Measurements from ENCODE around the gene RCBTB2.

RCBTB2 gene

GRCh38 chr13:48514793-48515192 lies 18.1 kb downstream of the RCBTB2 start:
- WGBS, 2 donors (ENCODE audit: extremely low coverage in 2 of 2, insufficient read length in 2 of 2, insufficient replicate concordance in 1 of 2): no CpG with 5 or more reads among the region's 4 CpGs
- peaks cover 4 to 12% of the 10 kb centered on the region in 2 donors for H3K36me3 ChIP-seq (replicated peaks in 1 of 2; ENCODE audit: control insufficient read depth in 2 of 2, insufficient read depth in 2 of 2, low read length in 2 of 2)
- H3K4me3 ChIP-seq (ENCODE audit: low read length in 2 of 2): no peak overlapping the region
- H3K27me3 ChIP-seq (ENCODE audit: control insufficient read depth in 3 of 3, insufficient read depth in 3 of 3, low read depth in 1 of 3, low read length in 3 of 3): no peaks in the 10 kb centered on the region
- no peak overlapping the region for H2AFZ ChIP-seq (ENCODE audit: low read length)
- H3K4me1 ChIP-seq (ENCODE audit: control insufficient read depth in 2 of 2, insufficient read depth in 1 of 2, low read depth in 1 of 2, low read length in 2 of 2): no peaks in the 10 kb centered on the region
- H3K9me3 ChIP-seq (replicated peaks in 1 of 2; ENCODE audit: control insufficient read depth in 2 of 2, insufficient read depth in 1 of 2, low read depth in 1 of 2, low read length in 2 of 2): no peaks in the 10 kb centered on the region
- no peak overlapping the region for H3K27ac ChIP-seq (replicated peaks; ENCODE audit: low read length)
- no peak overlapping the region for H2AK5ac ChIP-seq (ENCODE audit: low read depth, low read length)
- no peak overlapping the region for H3K9ac ChIP-seq (ENCODE audit: low read depth, low read length, poor library complexity)
- H2BK12ac ChIP-seq (ENCODE audit: low read length): no peak overlapping the region
- H3K4ac ChIP-seq (ENCODE audit: low read length): no peak overlapping the region
- no peak overlapping the region for H3K4me2 ChIP-seq (ENCODE audit: insufficient read depth, low read length, poor library complexity, severe bottlenecking)
- DNase-seq (ENCODE audit: low spot score): no peak
- H3K79me1 ChIP-seq (ENCODE audit: low read depth, low read length): no peaks in the 10 kb centered on the region
- no peak overlapping the region for H2BK5ac ChIP-seq (ENCODE audit: low read length)
- H4K8ac ChIP-seq (ENCODE audit: low read depth, low read length): no peak overlapping the region
- H3K23ac ChIP-seq (ENCODE audit: low read depth, low read length, poor library complexity): no peak overlapping the region
- H3K18ac ChIP-seq (ENCODE audit: low read length): no peak overlapping the region
- H2BK120ac ChIP-seq (ENCODE audit: low read depth, low read length): no peak overlapping the region
- no peak overlapping the region for H2BK15ac ChIP-seq (ENCODE audit: low read length)
- no peak overlapping the region for H4K91ac ChIP-seq (ENCODE audit: low read depth, low read length, poor library complexity)
- H3K14ac ChIP-seq (ENCODE audit: low read length): no peak overlapping the region

GRCh38 chr13:48511621-48512230 lies 21.2 kb downstream of the RCBTB2 start:
- Histone ChIP-seq H3K14ac (ENCODE audit: low read length) (no peak overlapping the region), H4K8ac (ENCODE audit: low read depth, low read length) (no peak overlapping the region), H2BK5ac (ENCODE audit: low read length) (no peak overlapping the region), H3K23ac (ENCODE audit: low read depth, low read length, poor library complexity) (no peak overlapping the region), H3K79me1 (ENCODE audit: low read depth, low read length) (no peaks in the 10 kb centered on the region), H3K4ac (ENCODE audit: low read length) (no peak overlapping the region), H2BK12ac (ENCODE audit: low read length) (no peak overlapping the region), H2BK15ac (ENCODE audit: low read length) (no peak overlapping the region), H3K9ac (ENCODE audit: low read depth, low read length, poor library complexity) (no peak overlapping the region), H3K4me2 (ENCODE audit: insufficient read depth, low read length, poor library complexity, severe bottlenecking) (no peak overlapping the region), H3K36me3 (replicated peaks in 1 of 2; ENCODE audit: control insufficient read depth in 2 of 2, insufficient read depth in 2 of 2, low read length in 2 of 2) (peaks cover 6 to 17% of the 10 kb centered on the region in 2 donors), H3K9me3 (replicated peaks in 1 of 2; ENCODE audit: control insufficient read depth in 2 of 2, insufficient read depth in 1 of 2, low read depth in 1 of 2, low read length in 2 of 2) (no peaks in the 10 kb centered on the region), H3K27ac (replicated peaks; ENCODE audit: low read length) (no peak overlapping the region), H3K27me3 (ENCODE audit: control insufficient read depth in 3 of 3, insufficient read depth in 3 of 3, low read depth in 1 of 3, low read length in 3 of 3) (no peaks in the 10 kb centered on the region), H2BK120ac (ENCODE audit: low read depth, low read length) (no peak overlapping the region), H3K4me3 (ENCODE audit: low read length in 2 of 2) (no peak overlapping the region), H4K91ac (ENCODE audit: low read depth, low read length, poor library complexity) (no peak overlapping the region), H3K18ac (ENCODE audit: low read length) (peak overlapping the region; percentile 42), H2AK5ac (ENCODE audit: low read depth, low read length) (no peak overlapping the region), H3K4me1 (ENCODE audit: control insufficient read depth in 2 of 2, insufficient read depth in 1 of 2, low read depth in 1 of 2, low read length in 2 of 2) (no peaks in the 10 kb centered on the region), H2AFZ (ENCODE audit: low read length) (no peak overlapping the region)
- DNase-seq (ENCODE audit: low spot score): no peak
- WGBS, 2 donors (ENCODE audit: extremely low coverage in 2 of 2, insufficient read length in 2 of 2, insufficient replicate concordance in 1 of 2): no CpG with 5 or more reads among the region's 10 CpGs

DNA sequence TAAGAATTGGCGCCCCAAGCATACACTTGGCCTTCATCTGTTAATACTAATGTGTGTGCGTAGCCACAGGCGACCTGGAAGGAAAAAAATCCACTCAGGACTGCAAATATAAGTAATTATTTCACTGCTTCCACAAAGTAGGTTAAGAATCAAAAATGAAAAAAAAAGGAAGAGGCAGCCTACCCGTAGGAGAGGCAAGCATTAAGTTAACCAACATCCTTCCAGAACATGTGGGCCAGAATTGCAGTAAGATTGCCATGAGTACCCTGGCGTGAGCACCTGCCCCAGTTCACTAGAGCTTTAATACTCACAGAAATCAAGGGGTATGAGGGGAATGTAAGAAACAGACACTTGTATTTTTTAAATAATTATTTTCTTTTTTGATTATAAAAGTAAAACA lies 22.2 kb downstream of the RCBTB2 start:
- Histone ChIP-seq H4K91ac (ENCODE audit: low read depth, low read length, poor library complexity) (no peak overlapping the region), H3K9me3 (replicated peaks in 1 of 2; ENCODE audit: control insufficient read depth in 2 of 2, insufficient read depth in 1 of 2, low read depth in 1 of 2, low read length in 2 of 2) (no peaks in the 10 kb centered on the region), H3K4ac (ENCODE audit: low read length) (no peak overlapping the region), H3K36me3 (replicated peaks in 1 of 2; ENCODE audit: control insufficient read depth in 2 of 2, insufficient read depth in 2 of 2, low read length in 2 of 2) (peaks cover 6 to 15% of the 10 kb centered on the region in 2 donors), H3K23ac (ENCODE audit: low read depth, low read length, poor library complexity) (no peak overlapping the region), H3K79me1 (ENCODE audit: low read depth, low read length) (no peaks in the 10 kb centered on the region), H2BK12ac (ENCODE audit: low read length) (no peak overlapping the region), H3K4me3 (ENCODE audit: low read length in 2 of 2) (no peak overlapping the region), H2BK15ac (ENCODE audit: low read length) (no peak overlapping the region), H2AK5ac (ENCODE audit: low read depth, low read length) (no peak overlapping the region), H3K9ac (ENCODE audit: low read depth, low read length, poor library complexity) (no peak overlapping the region), H4K8ac (ENCODE audit: low read depth, low read length) (no peak overlapping the region), H3K27ac (replicated peaks; ENCODE audit: low read length) (no peak overlapping the region), H2BK120ac (ENCODE audit: low read depth, low read length) (no peak overlapping the region), H3K4me1 (ENCODE audit: control insufficient read depth in 2 of 2, insufficient read depth in 1 of 2, low read depth in 1 of 2, low read length in 2 of 2) (no peaks in the 10 kb centered on the region), H2AFZ (ENCODE audit: low read length) (no peak overlapping the region), H3K18ac (ENCODE audit: low read length) (no peak overlapping the region), H2BK5ac (ENCODE audit: low read length) (no peak overlapping the region), H3K27me3 (ENCODE audit: control insufficient read depth in 3 of 3, insufficient read depth in 3 of 3, low read depth in 1 of 3, low read length in 3 of 3) (no peaks in the 10 kb centered on the region), H3K4me2 (ENCODE audit: insufficient read depth, low read length, poor library complexity, severe bottlenecking) (no peak overlapping the region), H3K14ac (ENCODE audit: low read length) (no peak overlapping the region)
- no peak for DNase-seq (ENCODE audit: low spot score)
- WGBS, 2 donors (ENCODE audit: extremely low coverage in 2 of 2, insufficient read length in 2 of 2, insufficient replicate concordance in 1 of 2): no CpG with 5 or more reads among the region's 5 CpGs

GRCh38 chr13:48508011-48508410 lies 24.9 kb downstream of the RCBTB2 start:
- Histone ChIP-seq H3K27me3 (ENCODE audit: control insufficient read depth in 3 of 3, insufficient read depth in 3 of 3, low read depth in 1 of 3, low read length in 3 of 3) (no peaks in the 10 kb centered on the region), H3K4me2 (ENCODE audit: insufficient read depth, low read length, poor library complexity, severe bottlenecking) (no peak overlapping the region)
- WGBS, 2 donors (ENCODE audit: extremely low coverage in 2 of 2, insufficient read length in 2 of 2, insufficient replicate concordance in 1 of 2): no CpG with 5 or more reads among the region's 6 CpGs

More at GRCh38 chr13:48508011-48508410, 24.9 kb downstream of the RCBTB2 start:
- Histone ChIP-seq H2AK5ac (ENCODE audit: low read depth, low read length) (no peak overlapping the region), H3K4ac (ENCODE audit: low read length) (no peak overlapping the region), H3K18ac (ENCODE audit: low read length) (no peak overlapping the region), H4K8ac (ENCODE audit: low read depth, low read length) (no peak overlapping the region), H3K23ac (ENCODE audit: low read depth, low read length, poor library complexity) (no peak overlapping the region), H2BK5ac (ENCODE audit: low read length) (no peak overlapping the region), H3K79me1 (ENCODE audit: low read depth, low read length) (no peaks in the 10 kb centered on the region), H3K4me3 (ENCODE audit: low read length in 2 of 2) (no peak overlapping the region), H4K91ac (ENCODE audit: low read depth, low read length, poor library complexity) (no peak overlapping the region), H3K27ac (replicated peaks; ENCODE audit: low read length) (no peak overlapping the region), H3K36me3 (replicated peaks in 1 of 2; ENCODE audit: control insufficient read depth in 2 of 2, insufficient read depth in 2 of 2, low read length in 2 of 2) (peaks cover 6 to 19% of the 10 kb centered on the region in 2 donors), H3K9me3 (replicated peaks in 1 of 2; ENCODE audit: control insufficient read depth in 2 of 2, insufficient read depth in 1 of 2, low read depth in 1 of 2, low read length in 2 of 2) (no peaks in the 10 kb centered on the region), H2BK15ac (ENCODE audit: low read length) (no peak overlapping the region), H3K4me1 (ENCODE audit: control insufficient read depth in 2 of 2, insufficient read depth in 1 of 2, low read depth in 1 of 2, low read length in 2 of 2) (no peaks in the 10 kb centered on the region), H3K9ac (ENCODE audit: low read depth, low read length, poor library complexity) (no peak overlapping the region), H2AFZ (ENCODE audit: low read length) (no peak overlapping the region), H3K14ac (ENCODE audit: low read length) (no peak overlapping the region), H2BK120ac (ENCODE audit: low read depth, low read length) (no peak overlapping the region), H2BK12ac (ENCODE audit: low read length) (no peak overlapping the region)
- no peak for DNase-seq (ENCODE audit: low spot score)

All from neuronal stem cell (in vitro differentiated cells).